RWPE2 (cell line): Measurements from ENCODE around the gene PTBP1.
"Not testable (repeated sequence)": the region's sequence is repeated elsewhere in the genome, so short reads cannot be mapped to it uniquely, and the experiment has no call there.

Experiments used
- ATAC-seq: fragments of 200-7000 bp; cut with Tn5 transposase; 3 replicates; pipeline ENCODE4 v1.9.1; 2021; ENCODE audit warnings: low read depth
- DNase-seq: peaks from one replicate; pipeline ENCODE4 v3.0.0-alpha.2; 2020; ENCODE audit warnings: low spot score
- H3K27ac ChIP-seq: fragments of 450-650 bp; 2 replicates; pipeline ENCODE4 v1.5.1; 2017; ENCODE audit warnings: mild to moderate bottlenecking; ENCODE audit not compliant: poor library complexity, severe bottlenecking
- H3K27me3 ChIP-seq: fragments of 250-450 bp; sonication (Bioruptor Pico); 2 replicates; pipeline ENCODE4 v1.5.1; 2021; ENCODE audit warnings: mild to moderate bottlenecking, moderate library complexity; ENCODE audit not compliant: insufficient read depth, poor library complexity, severe bottlenecking
- H3K36me3 ChIP-seq: fragments of 250-450 bp; sonication (Bioruptor Pico); 2 replicates; pipeline ENCODE4 v1.5.1; 2020; ENCODE audit warnings: low read depth, mild to moderate bottlenecking, moderate library complexity
- H3K4me1 ChIP-seq: fragments of 250-450 bp; sonication (Bioruptor Pico); 2 replicates; pipeline ENCODE4 v1.5.1; 2021; ENCODE audit warnings: mild to moderate bottlenecking, moderate library complexity; ENCODE audit not compliant: insufficient read depth, poor library complexity, severe bottlenecking
- H3K4me3 ChIP-seq: fragments of 250-450 bp; sonication (Bioruptor Pico); 2 replicates; pipeline ENCODE4 v1.5.1; 2021; ENCODE audit warnings: mild to moderate bottlenecking, moderate library complexity; ENCODE audit not compliant: severe bottlenecking
- H3K9me3 ChIP-seq: fragments of 250-450 bp; sonication (Bioruptor Pico); 2 replicates; pipeline ENCODE4 v1.5.1; 2021; ENCODE audit warnings: mild to moderate bottlenecking, moderate library complexity; ENCODE audit not compliant: severe bottlenecking
- CTCF ChIP-seq: fragments of 450-650 bp; IDR thresholded peaks from one replicate; pipeline ENCODE4 v1.5.1; 2017; ENCODE audit warnings: mild to moderate bottlenecking, moderate library complexity; ENCODE audit not compliant: poor library complexity, severe bottlenecking

PTBP1 gene

GRCh38 chr19:843836-844545, 46.7 kb downstream of the PTBP1 start:
- H3K4me1 ChIP-seq = no peaks in the 10 kb centered on the region
- H3K36me3 ChIP-seq = no peaks in the 10 kb centered on the region
- no peaks in the 10 kb centered on the region for H3K9me3 ChIP-seq
- no peak for TF ChIP-seq CTCF
- peaks cover 39% of the 10 kb centered on the region for H3K27me3 ChIP-seq
- H3K4me3 ChIP-seq = no peak overlapping the region
- no peak for DNase-seq
- no peak overlapping the region for H3K27ac ChIP-seq
- no peak for ATAC-seq

GRCh38 chr19:844546-844971, 47.3 kb downstream of the PTBP1 start:
- TF ChIP-seq CTCF = no peak
- Histone ChIP-seq H3K4me1 (no peaks in the 10 kb centered on the region), H3K4me3 (no peak overlapping the region), H3K27me3 (peaks cover 39% of the 10 kb centered on the region), H3K27ac (no peak overlapping the region), H3K9me3 (no peaks in the 10 kb centered on the region), H3K36me3 (no peaks in the 10 kb centered on the region)
- DNase-seq = no peak
- ATAC-seq = no peak

- Histone ChIP-seq H3K27me3 (peaks cover 39% of the 10 kb centered on the region), H3K4me1 (no peaks in the 10 kb centered on the region), H3K4me3 (no peak overlapping the region), H3K27ac (no peak overlapping the region), H3K9me3 (no peaks in the 10 kb centered on the region), H3K36me3 (no peaks in the 10 kb centered on the region)
- no peak for TF ChIP-seq CTCF
- ATAC-seq (no peak), DNase-seq (no peak)
Observed at GRCh38 chr19:845707-846521, 48.7 kb downstream of the PTBP1 start.

GRCh38 chr19:848386-848921, 51.2 kb downstream of the PTBP1 start:
- no peaks in the 10 kb centered on the region for H3K9me3 ChIP-seq
- no peaks in the 10 kb centered on the region for H3K4me1 ChIP-seq
- DNase-seq = no peak
- TF ChIP-seq CTCF = no peak
- H3K27ac ChIP-seq = no peak overlapping the region
- no peak for ATAC-seq
- no peak overlapping the region for H3K4me3 ChIP-seq
- peaks cover 46% of the 10 kb centered on the region for H3K27me3 ChIP-seq
- H3K36me3 ChIP-seq = no peaks in the 10 kb centered on the region

GRCh38 chr19:849195-849594, 51.9 kb downstream of the PTBP1 start:
- not testable (repeated sequence) for ATAC-seq, H3K9me3 ChIP-seq, H3K27ac ChIP-seq, DNase-seq, H3K36me3 ChIP-seq, H3K4me3 ChIP-seq, H3K4me1 ChIP-seq
- H3K27me3 ChIP-seq = peaks cover 40% of the 10 kb centered on the region
